Activated T-cell treated with anti-CD3 and anti-CD28 coated beads for 24 hours (primary cell): ENCODE results near the gene OR13J1.

Experiments
- DNase-seq: peaks from one replicate; pipeline ENCODE4 v3.0.0-alpha.2; 2020; ENCODE audit warnings: low read depth

Gene OR13J1

GRCh38 chr9:35858458-35858857 is 11.7 kb downstream of the OR13J1 start:
- DNase-seq, result no peak

GRCh38 chr9:35856882-35857281 is 13.3 kb downstream of the OR13J1 start:
- DNase-seq, result no peak

- no peak for DNase-seq
These were observed 14.0 kb downstream of the OR13J1 start for GRCh38 chr9:35856206-35856605.

GRCh38 chr9:35854091-35854762 is 16.0 kb downstream of the OR13J1 start:
- DNase-seq, result no peak

GRCh38 chr9:35852876-35853865 is 17.0 kb downstream of the OR13J1 start:
- no peak for DNase-seq

- DNase-seq, result no peak
These were observed 17.9 kb downstream of the OR13J1 start for GRCh38 chr9:35852267-35852815.

- DNase-seq, result peak; percentile 24
These were observed 22.2 kb downstream of the OR13J1 start for GRCh38 chr9:35847792-35848572.

GRCh38 chr9:35845824-35846771 is 24.1 kb downstream of the OR13J1 start:
- DNase-seq, result no peak

GRCh38 chr9:35844628-35845270 is 25.5 kb downstream of the OR13J1 start:
- no peak for DNase-seq

GRCh38 chr9:35842795-35843194 is 27.4 kb downstream of the OR13J1 start:
- no peak for DNase-seq

- no peak for DNase-seq
These were observed 28.0 kb downstream of the OR13J1 start for GRCh38 chr9:35842020-35842745.

GRCh38 chr9:35841645-35841900 is 28.6 kb downstream of the OR13J1 start:
- no peak for DNase-seq

- no peak for DNase-seq
These were observed 29.1 kb downstream of the OR13J1 start for GRCh38 chr9:35840881-35841644.

GRCh38 chr9:35839926-35840325 is 30.3 kb downstream of the OR13J1 start:
- no peak for DNase-seq

- DNase-seq, result no peak
These were observed 33.6 kb downstream of the OR13J1 start for GRCh38 chr9:35836595-35836994.

GRCh38 chr9:35835766-35836165 is 34.4 kb downstream of the OR13J1 start:
- no peak for DNase-seq

- DNase-seq, result no peak
These were observed 35.0 kb downstream of the OR13J1 start for GRCh38 chr9:35835216-35835632.

GRCh38 chr9:35834260-35835215 is 35.7 kb downstream of the OR13J1 start:
- no peak for DNase-seq
